Activated CD4-positive, alpha-beta T cell treated with anti-CD3 and anti-CD28 coated beads, Interleukin-2, amount 10 ng/mL, durations not matched to agents 7 days and 5 days (primary cell): ENCODE measurements around the gene PGLYRP4. TPM values are rescaled to one million over a fixed set of nuclear protein-coding genes. Genes with fewer than 3 reads are reported as not detected.

Experiments
- total RNA-seq, 2 experiments: library from RNA; stranded (reverse); gene quantifications; one replicate each; pipeline ENCODE4 v1.2.3, GENCODE V29; 2021

The PGLYRP4 gene
- total RNA-seq, 2 experiments from 2014 or later = not detected

Other genes starting within 250 kb of the PGLYRP4 start
- gene SPRR2F, start 235.3 kb downstream of the PGLYRP4 start, total RNA-seq = not detected
- gene SPRR2G, start 198.0 kb downstream of the PGLYRP4 start, total RNA-seq = not detected
- gene LELP1, start 145.4 kb downstream of the PGLYRP4 start, total RNA-seq = not detected
- not detected for gene PRR9, start 131.3 kb downstream of the PGLYRP4 start, total RNA-seq
- gene LORICRIN, start 89.2 kb downstream of the PGLYRP4 start, total RNA-seq = not detected
- not detected for gene PGLYRP3, start 35.9 kb downstream of the PGLYRP4 start, total RNA-seq
- gene S100A9, start 9.0 kb upstream of the PGLYRP4 start, total RNA-seq = under 1 TPM in 1 of 2 experiments, not detected in 1; 0.77 TPM
- not detected for gene S100A12, start 26.8 kb upstream of the PGLYRP4 start, total RNA-seq
- gene S100A8, start 42.2 kb upstream of the PGLYRP4 start, total RNA-seq = not detected
- not detected for gene S100A7A, start 67.7 kb upstream of the PGLYRP4 start, total RNA-seq
- gene S100A7, start 111.8 kb upstream of the PGLYRP4 start, total RNA-seq = not detected
- gene S100A6, start 187.2 kb upstream of the PGLYRP4 start, total RNA-seq = 100 to 1,000 TPM; 444 to 557 TPM
- gene S100A5, start 192.1 kb upstream of the PGLYRP4 start, total RNA-seq = 1 to 10 TPM; 3.0 to 3.8 TPM
- gene S100A4, start 197.0 kb upstream of the PGLYRP4 start, total RNA-seq = 100 to 1,000 TPM; 678 to 905 TPM
- gene S100A3, start 200.4 kb upstream of the PGLYRP4 start, total RNA-seq = not detected
- gene S100A2, start 217.0 kb upstream of the PGLYRP4 start, total RNA-seq = 1 to 10 TPM in 1 of 2 experiments, under 1 TPM in 1; 0.50 to 1.8 TPM